GM12872 (cell line): ENCODE data around the gene EYS.

Source experiments
- CTCF ChIP-seq: IDR thresholded peaks from 3 replicates; pipeline ENCODE4 v1.5.1; 2011; ENCODE audit warnings: low read depth, mild to moderate bottlenecking, low read length, moderate library complexity; ENCODE audit not compliant: insufficient read depth

EYS gene

DNA sequence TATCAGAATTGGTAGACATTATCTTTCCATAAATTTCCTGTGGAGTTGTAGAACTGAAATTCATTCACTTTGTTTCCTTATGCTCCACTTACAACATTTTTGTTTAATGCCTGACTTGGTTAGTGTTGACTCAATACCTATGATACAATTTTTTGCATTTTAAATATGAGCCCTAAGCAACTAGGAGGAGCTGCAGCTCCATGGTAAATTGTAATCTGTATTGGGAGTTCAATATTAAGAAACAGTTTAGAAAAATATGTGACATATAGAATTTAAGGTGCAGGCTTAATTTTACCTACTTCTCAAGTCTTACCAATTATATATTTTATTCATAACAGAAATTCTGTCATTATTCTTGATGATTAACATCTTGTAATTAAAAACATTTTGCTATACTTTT lies 868.3 kb downstream of the EYS start:
- no peak for TF ChIP-seq CTCF

DNA sequence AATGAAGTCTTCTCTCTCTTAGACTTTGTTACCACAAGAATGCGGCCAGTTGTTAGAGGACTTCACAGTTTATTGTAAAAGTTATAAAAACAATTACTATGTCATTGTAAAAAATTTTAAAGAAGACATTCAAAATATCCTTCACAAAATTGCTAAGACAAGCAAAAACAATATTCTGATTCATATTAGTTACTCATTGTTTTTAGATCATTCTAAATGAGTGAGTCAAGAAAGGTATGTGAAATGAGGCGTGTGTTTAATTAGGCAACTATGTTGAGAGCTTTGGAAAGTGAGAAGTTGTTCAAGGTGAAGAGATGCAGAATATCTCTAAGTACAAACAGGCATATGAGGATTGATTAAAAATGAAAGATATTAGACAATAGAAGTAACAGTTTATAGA lies 875.3 kb downstream of the EYS start:
- TF ChIP-seq CTCF, result no peak

DNA sequence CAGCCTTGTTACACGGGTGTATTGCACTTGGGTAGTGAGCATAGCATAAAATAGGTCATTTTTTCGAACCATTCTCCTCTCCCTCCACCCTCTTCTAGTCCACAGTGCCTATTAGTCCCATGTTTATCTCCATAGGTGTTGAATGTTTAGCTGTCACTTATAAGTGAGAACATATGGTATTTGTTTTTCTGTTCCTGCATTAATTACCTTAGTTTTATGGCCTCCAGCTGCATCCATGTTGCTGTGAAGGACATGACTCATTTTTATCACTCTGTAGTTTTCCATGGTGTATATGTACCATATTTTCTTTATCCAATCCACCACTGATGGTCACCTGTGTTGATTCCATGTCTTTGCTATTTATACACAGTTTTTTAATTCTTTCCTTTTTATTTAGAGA lies 889.5 kb downstream of the EYS start:
- TF ChIP-seq CTCF, result no peak

GRCh38 chr6:64815718-64816117 lies 891.3 kb downstream of the EYS start:
- no peak for TF ChIP-seq CTCF

DNA sequence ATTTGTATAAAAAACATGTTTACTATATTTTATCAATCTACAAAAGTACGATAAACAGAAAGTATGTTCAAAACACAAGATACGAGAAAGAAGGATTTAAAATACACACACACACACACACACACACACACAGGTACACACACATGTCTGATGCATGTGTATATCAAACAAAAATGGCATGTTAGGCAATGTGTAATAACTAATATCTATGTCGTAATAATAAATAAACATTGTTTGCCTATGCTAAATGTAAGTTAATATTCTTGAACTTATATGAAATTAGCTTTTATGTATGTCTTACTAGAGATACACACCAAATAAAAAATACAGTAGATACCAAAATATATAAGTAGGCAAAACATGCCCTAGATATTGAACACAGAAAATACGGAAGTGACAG lies 894.9 kb downstream of the EYS start:
- no peak for TF ChIP-seq CTCF

GRCh38 chr6:64811119-64811518 lies 895.9 kb downstream of the EYS start:
- TF ChIP-seq CTCF, result no peak

GRCh38 chr6:64807785-64808184 lies 899.2 kb downstream of the EYS start:
- TF ChIP-seq CTCF, result no peak
